GM19239 (cell line): ENCODE results near the gene PSMA4.
"Not testable (repeated sequence)": the region's sequence is repeated elsewhere in the genome, so short reads cannot be mapped to it uniquely, and the experiment has no call there.

Source experiments
- DNase-seq: peaks from one replicate; pipeline ENCODE4 v3.0.0; 2011; ENCODE audit warnings: low spot score; ENCODE audit not compliant: insufficient read length
- FAIRE-seq: peaks from 2 replicates; lab custom pipeline; 2011; peaks lifted over from hg19 to GRCh38; lab: Jason Lieb, UNC

Gene PSMA4

DNA sequence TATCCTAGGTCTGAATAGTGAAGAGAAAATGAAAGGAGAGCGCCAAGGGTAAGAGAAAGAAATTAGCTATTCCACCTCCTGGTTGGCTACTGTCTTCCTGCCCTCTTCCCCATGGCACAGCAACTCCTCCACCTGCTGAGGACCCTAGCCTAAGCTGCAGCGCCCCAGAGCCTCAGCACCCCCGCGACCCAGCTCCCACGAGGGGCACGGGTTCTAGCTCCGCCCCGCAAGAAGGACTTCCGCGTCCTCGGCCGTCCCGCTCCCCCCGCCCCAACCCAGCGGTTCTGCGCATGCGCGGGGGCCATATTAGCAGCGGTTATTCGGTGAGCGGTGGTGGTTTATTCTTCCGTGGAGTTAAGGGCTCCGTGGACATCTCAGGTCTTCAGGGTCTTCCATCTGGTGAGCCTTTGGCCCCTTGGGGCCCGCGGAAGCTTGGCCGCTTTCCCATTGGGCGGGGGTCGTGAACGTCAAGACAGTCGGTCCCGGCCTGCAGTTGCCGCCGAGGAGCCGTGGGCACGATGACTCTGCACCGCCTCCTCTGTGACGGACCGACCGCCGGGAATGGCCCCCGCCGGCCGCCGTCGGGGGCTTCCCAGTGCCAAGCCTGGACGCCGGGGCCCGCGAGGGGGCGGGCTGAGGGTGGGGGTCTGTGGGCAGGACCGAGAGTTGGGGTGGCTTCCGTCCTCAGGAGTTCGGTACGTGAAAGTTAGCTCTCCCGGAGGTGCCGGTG lies at the start of gene PSMA4:
TSS of gene PSMA4 (plus strand) at position 304 of the 730 bp plus-strand sequence. CDS start 1,484 bp downstream, outside the sequence.
- FAIRE-seq, result peak; percentile 82
- DNase-seq, result peak; percentile 80

DNA sequence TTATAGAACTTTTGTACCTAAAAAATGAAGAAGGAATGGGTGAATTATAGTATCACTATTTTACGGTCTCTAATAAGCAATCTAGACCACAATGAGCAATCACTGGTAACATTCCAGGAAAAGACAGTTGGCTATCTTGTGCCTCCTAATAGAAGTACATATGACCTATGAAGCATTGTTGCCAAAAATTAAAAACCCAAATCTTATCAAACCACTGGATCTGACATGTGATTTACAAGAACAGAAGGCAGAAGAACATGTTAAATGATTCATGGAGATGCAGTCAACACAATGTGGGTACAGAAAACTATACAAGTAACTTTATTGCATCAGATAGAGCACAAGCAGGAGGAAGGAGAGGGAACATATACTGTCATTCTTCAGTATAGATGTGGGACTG lies 47.4 kb upstream of the PSMA4 start:
- DNase-seq, result no peak
- FAIRE-seq, result no peak

DNA sequence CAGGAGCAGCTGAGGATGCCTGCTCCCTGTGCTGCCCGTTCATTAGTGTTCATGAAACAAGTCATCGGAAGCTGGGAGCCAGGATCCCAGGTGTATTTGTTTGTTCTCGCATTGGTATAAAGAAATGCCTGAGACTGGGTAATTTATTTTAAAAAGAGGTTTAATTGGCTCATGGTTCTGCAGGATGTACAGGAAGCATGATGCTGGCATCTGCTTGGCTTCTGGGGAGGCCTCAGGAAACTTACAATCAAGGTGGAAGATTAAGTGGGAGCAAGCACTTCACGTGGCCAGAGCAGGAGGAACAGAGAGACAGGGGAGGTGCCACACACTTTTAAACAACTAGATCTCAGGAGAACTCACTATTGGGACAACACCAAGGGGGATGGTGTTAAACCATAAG lies 38.4 kb upstream of the PSMA4 start:
- DNase-seq, result no peak
- no peak for FAIRE-seq

DNA sequence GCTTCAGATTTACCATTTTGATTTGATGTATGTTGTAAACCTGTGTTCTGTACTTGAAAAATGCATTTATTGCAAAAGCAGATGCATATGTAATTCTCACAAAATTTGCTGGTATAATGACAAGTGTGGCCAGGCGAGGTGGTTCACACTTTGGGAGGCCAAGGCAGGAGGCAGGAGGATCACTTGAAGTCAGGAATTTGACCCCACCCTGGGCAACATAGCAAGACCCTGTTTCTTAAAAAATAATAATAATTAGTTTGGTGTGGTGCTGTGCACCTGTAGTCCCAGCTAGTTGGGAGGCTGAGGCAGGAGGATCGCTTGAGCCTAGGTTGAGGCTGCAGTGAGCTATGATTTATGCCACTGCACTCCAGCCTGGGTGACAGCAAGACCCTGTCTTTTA lies 37.6 kb upstream of the PSMA4 start:
- DNase-seq (no peak), FAIRE-seq (no peak)

DNA sequence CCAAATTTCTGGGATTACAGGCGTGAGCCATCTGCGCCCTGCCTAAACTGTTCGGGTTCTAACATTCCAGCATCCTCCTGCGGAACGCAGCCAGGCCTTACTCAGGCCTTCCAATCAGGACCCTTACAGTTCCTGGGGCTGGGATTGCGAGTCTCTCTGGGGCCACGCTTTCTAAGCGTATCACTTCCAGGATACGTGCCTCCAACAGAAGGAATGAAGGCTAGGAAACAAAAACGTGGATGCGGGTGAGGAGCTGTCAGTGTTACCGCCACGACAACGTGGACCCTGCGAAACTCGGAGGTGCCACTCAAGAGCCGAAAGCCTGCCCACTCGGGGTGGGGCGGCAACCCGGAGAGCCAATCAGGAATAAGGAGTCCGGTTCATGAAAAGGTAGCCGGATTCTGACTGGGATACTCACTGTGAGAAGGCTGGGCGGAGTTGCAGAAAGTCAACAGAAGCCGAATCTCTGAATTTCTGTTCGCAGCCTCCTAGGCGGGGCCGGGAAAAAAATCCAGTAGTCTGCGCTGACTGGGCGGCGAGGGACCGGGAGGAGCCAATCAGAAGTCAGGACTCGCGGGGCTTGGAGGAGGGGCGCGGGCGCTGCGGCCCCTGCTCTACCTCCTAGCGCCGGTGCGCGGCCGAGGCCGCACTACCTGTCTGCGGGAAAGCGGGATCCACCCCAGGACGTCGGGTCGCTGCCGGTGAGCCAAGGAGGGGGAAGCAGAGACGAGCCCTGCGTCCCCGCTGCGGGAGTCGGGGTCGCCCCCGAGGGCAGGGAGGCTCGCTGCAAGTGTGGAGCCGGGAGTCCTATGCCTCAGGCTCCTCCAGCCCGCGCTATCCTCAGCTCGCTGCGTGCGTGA lies 33.0 kb upstream of the PSMA4 start, which contains the start of gene HYKK:
TSS of gene HYKK (plus strand) at position 607 of the 860 bp plus-strand sequence. CDS start 5,512 bp downstream, outside the sequence.
- DNase-seq (peak; percentile 75), FAIRE-seq (peak; percentile 87)

DNA sequence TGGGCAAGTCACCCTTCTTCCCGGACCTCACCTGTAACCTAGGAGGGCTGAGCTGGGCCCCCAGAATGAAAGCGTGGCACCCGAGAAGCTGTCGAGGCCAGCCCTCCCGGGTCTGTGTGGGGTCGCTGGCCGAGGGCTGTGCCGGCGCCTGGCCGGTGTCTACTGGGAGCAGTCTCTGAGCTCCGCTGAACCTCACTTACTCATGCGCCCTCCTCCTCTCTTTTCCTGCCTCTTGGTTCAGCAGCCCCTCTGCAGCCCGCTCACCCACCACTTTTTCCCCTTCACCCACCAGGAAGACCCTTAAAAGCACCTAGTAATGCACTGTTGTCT lies 32.4 kb upstream of the PSMA4 start:
- FAIRE-seq, result no peak

DNA sequence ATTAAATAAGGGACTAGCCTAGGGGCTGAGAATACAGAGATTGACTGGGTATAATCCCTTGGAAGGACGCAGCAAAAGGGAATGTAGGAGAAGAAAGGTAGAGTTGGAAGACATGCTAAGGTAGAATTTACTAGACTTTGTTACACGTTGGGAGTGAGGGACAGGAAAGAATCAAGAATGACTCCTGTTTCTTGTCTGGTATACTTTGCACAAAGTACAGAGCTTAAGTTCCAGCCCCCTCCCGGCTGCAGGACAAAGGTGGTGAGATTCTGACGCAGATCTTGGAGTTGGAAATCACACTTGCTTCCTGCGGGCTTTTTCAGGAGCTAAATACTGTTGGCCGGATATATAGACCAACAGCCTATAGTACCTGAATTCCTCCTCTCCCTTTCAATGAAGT lies 32.0 kb upstream of the PSMA4 start:
- no peak for DNase-seq
- FAIRE-seq, result no peak

More for the DNA sequence above, 32.4 kb upstream of the PSMA4 start:
- DNase-seq, result no peak

DNA sequence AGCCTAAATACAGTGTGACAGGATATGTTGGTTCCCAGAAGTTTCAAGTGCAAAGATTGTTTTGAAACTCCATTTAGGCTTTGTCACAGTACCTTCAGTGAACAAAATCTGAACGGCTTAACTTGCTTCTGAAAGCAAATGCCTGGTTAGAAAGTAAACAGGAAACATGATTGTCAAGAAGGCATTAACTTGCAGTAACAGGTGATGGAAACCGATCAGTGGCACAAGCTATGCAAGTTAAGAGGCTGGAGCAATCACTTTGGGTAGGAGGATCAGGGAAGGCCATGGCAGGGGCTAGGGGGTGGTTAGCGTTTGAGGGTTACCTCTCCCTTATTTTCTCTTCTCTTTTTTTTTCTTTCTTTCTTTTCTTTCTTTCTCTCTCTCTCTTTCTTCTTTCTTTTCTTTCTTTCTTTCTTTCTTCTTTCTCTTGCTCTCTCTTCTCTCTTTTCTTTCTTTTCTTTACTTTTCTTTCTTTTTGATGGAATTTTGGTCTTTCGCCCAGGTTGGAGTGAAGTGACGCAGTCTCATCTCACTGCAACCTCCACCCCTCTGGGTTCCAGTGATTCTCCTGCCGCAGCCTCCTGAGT lies 30.4 kb upstream of the PSMA4 start:
- DNase-seq (no peak), FAIRE-seq (no peak)

DNA sequence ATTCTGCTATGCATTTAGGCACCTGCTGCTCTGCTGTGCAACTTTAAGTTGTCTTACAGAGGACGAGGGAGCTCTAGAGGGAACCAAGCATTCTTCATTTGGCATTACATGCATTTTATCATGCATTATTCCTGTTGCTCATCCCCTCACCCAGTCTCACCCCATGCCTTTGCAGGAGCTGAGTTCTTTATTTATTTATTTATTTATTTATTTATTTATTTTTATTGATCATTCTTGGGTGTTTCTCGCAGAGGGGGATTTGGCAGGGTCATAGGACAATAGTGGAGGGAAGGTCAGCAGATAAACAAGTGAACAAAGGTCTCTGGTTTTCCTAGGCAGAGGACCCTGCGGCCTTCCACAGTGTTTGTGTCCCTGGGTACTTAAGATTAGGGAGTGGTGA lies 20.2 kb upstream of the PSMA4 start:
- not testable (repeated sequence) for FAIRE-seq, DNase-seq

DNA sequence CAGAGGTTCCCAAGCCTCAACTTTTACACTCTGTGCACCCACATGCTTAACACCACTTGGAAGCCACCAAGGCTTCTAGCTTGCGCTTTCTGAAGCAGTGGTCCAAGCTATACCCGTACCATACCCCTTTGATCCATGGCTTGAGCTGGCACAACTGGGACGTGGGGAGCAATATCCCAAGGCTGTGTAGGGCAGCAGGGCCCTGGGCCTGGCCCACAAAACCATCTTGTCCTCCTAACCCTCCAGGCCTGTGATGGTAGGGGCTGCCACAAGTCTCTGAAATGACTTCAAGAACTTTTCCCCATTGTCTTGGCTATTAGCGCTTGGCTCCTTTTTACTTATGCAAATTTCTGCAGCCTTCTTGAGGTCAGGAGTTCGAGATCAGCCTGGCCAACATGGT lies 16.0 kb upstream of the PSMA4 start:
- FAIRE-seq (no peak), DNase-seq (no peak)

DNA sequence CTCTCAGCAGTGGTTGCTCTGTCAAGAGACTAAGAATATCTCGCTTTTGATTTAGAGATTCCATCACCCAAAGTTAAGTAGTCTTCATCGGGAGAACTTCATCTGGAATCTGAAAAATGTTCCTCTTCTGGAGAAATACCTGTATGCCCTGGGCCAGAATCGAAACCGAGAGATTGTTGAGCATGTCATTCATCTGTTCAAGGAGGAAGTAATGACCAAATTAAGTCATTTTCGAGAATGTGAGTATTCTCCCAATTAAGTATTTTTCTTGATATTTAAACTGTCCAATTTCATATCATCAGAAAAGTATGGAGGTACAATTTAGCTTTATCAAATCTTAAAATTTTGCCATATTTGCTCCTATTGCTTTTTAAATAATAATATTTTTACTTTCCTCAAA lies 12.9 kb upstream of the PSMA4 start:
- FAIRE-seq (no peak), DNase-seq (no peak)

DNA sequence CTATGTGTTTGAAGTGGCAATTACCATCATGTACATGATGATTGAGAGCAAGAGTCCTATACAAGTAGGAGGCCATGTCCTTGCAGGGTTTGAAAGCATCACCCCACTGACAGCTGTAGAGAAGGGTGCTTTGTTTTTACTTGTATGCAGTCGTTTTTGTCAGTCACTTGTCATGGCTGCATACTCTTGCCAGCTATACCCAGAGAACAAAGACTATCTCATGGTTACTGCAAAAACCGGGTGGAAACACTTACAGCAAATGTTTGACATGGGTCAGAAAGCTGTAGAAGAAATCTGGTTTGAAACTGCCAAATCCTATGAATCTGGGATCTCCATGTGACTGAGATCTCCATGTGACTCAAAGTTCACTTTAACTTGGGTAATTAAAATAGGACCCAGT lies 6.9 kb upstream of the PSMA4 start:
- FAIRE-seq, result no peak
- DNase-seq, result no peak

DNA sequence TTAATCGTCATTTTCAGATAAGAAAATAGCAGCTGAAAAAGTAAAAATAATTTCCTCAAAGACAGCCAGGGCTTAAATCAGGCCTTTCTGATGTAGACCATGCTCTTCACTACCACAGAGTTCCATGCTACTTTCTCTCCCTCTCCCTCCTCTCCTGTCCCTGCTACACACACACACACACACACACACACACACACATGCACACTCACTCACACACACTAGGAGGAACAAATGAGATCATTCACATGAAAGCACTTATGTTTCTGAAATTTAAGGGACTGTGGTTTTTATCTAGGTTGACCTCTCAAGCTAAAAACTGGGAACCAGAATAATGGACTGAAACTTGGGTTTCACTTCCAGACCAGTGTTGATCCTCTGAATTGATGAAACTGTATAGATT lies 4.1 kb upstream of the PSMA4 start:
- no peak for DNase-seq
- no peak for FAIRE-seq

DNA sequence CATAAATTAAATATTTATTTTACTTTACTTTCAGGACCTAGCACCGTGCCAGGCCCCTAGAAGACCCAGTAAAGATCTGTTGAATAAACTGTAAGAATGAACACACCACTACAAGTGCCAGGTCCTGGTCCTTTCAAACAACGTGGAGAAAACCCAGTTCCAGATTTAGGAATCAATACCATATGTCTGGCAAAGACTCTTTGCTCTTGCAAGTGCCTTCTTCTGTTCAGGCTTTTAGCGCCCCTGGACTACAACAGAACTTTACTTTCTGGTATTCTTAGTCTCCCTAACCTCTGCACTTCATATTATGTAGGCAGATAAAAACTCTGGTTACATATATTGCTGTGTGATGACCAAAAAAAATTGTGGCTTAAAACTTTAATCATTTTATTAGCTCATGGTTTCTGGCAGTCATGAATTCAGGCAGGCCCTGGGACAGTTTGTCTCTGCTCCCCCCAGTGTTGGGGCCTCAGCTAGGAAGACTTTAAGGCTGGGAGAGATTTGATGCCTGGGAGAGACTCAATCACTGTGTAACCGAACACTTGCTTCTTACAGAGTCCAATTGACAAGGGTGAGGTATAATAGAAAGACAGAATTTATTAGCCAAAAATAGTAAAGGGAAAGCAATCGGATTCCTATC lies 2.9 kb upstream of the PSMA4 start:
- FAIRE-seq (no peak), DNase-seq (no peak)

DNA sequence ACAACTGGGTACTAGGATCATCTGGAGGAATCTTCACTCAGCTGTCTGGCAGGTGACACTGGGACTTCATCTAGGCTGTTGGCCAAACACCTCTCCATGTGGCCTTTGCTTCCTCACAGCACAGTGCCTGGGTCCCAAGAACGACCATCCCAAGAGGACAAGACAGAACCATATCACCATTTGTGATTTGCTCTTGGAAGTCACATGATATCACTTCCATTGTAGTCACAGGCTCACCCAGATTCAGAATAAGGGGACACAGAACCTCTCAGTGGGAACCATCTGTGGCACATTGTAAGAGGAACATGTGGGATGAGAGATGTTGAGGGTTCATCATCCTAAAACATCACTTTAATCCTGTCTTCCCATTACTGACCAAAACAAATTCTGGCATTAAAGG lies 1.9 kb upstream of the PSMA4 start:
- FAIRE-seq (no peak), DNase-seq (no peak)

DNA sequence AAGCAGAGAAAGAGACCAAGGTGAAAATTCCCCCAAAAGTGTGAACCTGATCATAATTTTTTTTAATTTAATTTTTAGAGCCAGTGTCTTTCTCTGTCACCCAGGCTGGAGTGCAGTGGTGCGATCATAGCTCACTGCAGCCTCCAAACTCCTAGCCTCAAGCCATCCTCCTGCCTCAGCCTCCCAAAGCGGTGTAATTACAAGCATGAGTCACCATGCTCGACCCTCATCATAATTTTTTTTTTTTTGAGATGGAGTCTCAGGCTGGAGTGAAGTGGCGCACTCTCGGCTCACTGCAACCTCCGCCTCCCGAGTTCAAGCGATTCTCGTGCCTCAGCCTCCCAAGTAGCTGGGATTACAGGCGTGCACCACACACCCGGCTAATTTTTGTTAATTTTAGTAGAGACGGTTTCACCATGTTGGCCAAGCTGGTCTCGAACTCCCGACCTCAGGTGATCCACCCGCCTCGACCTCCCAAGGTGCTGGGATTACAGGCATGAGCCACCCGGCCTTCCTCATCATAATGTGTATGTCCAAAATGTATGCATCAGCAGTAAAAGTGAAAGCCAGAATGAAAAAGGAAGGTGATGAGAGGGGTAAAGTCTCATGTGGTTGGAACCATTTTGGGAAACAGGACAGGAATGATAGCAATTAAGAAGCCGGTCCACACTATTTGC lies 642 bp upstream of the PSMA4 start:
- FAIRE-seq, DNase-seq: not testable (repeated sequence)

DNA sequence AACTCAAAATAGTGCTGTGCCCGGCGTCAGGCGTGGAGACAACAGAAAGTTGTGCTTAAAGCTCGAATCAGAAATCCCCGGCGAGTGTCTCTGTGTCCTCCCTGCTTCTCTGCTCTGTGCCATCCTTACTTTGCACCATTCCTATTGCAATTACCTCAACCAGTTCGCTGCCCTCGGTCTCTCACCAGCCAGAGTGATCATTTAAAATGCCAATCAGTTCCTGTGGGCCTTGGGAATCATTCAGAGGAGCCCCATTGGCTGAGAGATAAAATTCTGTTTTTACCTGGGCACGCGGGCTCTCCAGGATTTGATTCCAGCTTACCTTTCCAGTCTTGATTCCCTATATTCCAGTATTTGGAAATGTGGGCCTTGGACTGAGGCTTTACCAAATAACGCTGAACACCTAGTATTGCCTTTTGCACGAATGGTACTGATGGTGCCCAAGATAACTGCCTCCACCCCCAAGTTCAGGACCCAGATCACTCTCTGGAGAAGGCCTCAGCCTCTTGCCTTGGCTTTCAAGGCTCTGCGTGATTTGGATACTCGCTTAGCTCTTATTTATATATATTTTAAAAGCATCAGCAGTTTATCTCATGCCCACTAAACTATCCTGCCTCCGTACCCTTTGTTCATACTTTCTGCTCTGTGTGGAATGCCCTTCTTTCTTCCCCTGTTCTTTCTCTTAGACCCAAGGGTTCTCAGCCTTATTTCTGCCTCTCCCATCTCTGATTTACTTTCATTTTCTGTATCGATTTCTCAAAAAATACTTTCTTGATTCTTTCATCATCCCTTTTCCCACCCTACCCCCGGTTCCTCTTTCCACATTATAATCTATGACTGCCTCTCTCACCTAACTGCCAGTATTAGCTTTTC lies 863 bp downstream of the PSMA4 start:
- DNase-seq (no peak), FAIRE-seq (peak; percentile 48)

DNA sequence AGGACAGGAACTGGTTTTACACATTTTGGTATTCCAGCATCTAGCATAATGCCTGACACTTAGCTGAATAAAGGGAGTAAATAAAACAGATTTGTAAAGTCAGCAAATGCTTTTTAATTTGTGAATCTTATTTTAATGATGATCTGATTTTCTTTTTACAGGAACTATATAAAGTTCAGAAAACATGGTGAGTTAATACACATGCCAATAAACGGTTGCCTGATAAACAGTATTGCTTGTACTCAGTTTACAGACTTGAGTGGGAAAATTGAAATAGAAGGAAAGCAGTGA lies 1.4 kb downstream of the PSMA4 start:
- FAIRE-seq (no peak), DNase-seq (no peak)

DNA sequence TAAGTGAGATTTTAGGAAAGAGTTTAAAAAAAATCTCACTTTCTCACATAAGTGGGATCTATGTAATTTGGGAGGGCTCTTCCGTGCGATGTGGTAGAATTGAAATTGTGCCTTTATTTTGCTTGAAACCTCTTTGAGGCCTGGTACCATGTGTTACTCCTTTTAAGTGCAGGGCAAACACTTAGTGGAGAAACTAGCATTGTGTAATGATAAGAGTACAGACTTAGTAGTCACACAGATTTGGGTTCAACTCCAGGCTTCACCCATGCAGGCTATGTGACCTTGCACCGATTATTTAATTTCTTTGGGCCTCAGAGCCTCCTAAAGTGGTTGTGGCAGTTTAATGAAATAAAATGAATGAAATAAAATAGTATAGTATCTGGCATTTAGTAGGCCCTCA lies 2.4 kb downstream of the PSMA4 start:
- no peak for DNase-seq
- no peak for FAIRE-seq
